Right atrium auricular region (tissue), 2 donors: Measurements from ENCODE around the gene SLC27A6. TPM values are rescaled to one million over a fixed set of nuclear protein-coding genes. Genes with fewer than 3 reads are reported as not detected.

ENCODE experiments used
- DNase-seq: peaks from one replicate; pipeline ENCODE4 v3.0.0-alpha.2; 2019; ENCODE audit warnings: low spot score
- H3K27ac ChIP-seq, 2 donors: fragments of 200-600 bp; sonication (generic); 1 replicate in 1 of 2; 2 replicates in 1 of 2; pipeline ENCODE4 v1.5.1; 2016 to 2019
- H3K27me3 ChIP-seq, 2 donors: fragments of 200-600 bp; sonication (generic); one replicate each; pipeline versions ENCODE4 v1.5.1 to v1.6.0; 2017 to 2019
- H3K36me3 ChIP-seq: fragments of 200-600 bp; sonication (generic); one replicate; pipeline ENCODE4 v1.5.1; 2016
- H3K4me1 ChIP-seq, 2 donors: fragments of 200-600 bp; sonication (generic); one replicate each; pipeline versions ENCODE4 v1.5.1 to v1.6.0; 2017 to 2019
- H3K4me3 ChIP-seq, 2 donors: fragments of 200-600 bp; sonication (generic); 1 replicate in 1 of 2; 2 replicates in 1 of 2; pipeline ENCODE4 v1.5.1; 2017 to 2019; ENCODE audit warnings: mild to moderate bottlenecking in 1 of 2, moderate library complexity in 1 of 2
- H3K9me3 ChIP-seq, 2 donors: fragments of 200-600 bp; sonication (generic); one replicate each; pipeline ENCODE4 v1.5.1; 2019
- total RNA-seq, 2 donors: library from RNA; depleted of rRNA; stranded (reverse); fragments of >200 nt; gene quantifications; one replicate each; pipeline ENCODE4 v1.1.0, GENCODE V29; 2016
- TF ChIP-seq, protein P1 (sequence below), 2 donors: fragments of 200-600 bp; sonication (generic); IDR thresholded peaks; one replicate each; pipeline ENCODE4 v1.5.1; 2019; ENCODE audit warnings: antibody characterized with exemption in 2 of 2

SLC27A6 gene
- total RNA-seq, 2 donors from 2014 or later = 15.2 to 50.6 TPM

GRCh38 chr5:129082225-129083136 lies 117.2 kb downstream of the SLC27A6 start:
- Histone ChIP-seq H3K27ac (peak overlapping the region in 1 of 2 donors; percentile 24), H3K4me1 (peaks cover 0 to 26% of the 10 kb centered on the region in 2 donors), H3K4me3 (no peak overlapping the region), H3K27me3 (no peaks in the 10 kb centered on the region), H3K36me3 (no peaks in the 10 kb centered on the region), H3K9me3 (no peaks in the 10 kb centered on the region)
- TF ChIP-seq, protein P1, sequence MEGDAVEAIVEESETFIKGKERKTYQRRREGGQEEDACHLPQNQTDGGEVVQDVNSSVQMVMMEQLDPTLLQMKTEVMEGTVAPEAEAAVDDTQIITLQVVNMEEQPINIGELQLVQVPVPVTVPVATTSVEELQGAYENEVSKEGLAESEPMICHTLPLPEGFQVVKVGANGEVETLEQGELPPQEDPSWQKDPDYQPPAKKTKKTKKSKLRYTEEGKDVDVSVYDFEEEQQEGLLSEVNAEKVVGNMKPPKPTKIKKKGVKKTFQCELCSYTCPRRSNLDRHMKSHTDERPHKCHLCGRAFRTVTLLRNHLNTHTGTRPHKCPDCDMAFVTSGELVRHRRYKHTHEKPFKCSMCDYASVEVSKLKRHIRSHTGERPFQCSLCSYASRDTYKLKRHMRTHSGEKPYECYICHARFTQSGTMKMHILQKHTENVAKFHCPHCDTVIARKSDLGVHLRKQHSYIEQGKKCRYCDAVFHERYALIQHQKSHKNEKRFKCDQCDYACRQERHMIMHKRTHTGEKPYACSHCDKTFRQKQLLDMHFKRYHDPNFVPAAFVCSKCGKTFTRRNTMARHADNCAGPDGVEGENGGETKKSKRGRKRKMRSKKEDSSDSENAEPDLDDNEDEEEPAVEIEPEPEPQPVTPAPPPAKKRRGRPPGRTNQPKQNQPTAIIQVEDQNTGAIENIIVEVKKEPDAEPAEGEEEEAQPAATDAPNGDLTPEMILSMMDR (IDR thresholded peaks at IDR 0.05) = no peak
- DNase-seq = no peak

Other genes with a start within 250 kb of the SLC27A6 start
- 100 to 1,000 TPM in 1 of 2 donors, 10 to 100 TPM in 1; 45.9 to 168 TPM for gene ISOC1, start 129.3 kb downstream of the SLC27A6 start, total RNA-seq